Stimulated activated naive B cell treated with anti-CD40 and anti-IgM and Interleukin-4, amounts not matched to agents 10 μg/mL and 1 μg/mL and 100 μg/mL, for 72 hours (primary cell): ENCODE data around the gene MKS1.

Experiments used
- ATAC-seq, 2 donors: fragments of 150-1000 bp; cut with Tn5 transposase; replicated peaks; 2 replicates each; pipeline ENCODE4 v1.10.0; 2021; ENCODE audit warnings: moderate library complexity in 1 of 2
- DNase-seq: peaks from one replicate; pipeline ENCODE4 v3.0.0; 2021
- H3K27ac Mint-ChIP-seq: one replicate; pipeline ENCODE4 v1.8.0; 2022; ENCODE audit warnings: mild to moderate bottlenecking, mixed read lengths
- H3K27me3 Mint-ChIP-seq, 2 donors: one replicate each; pipeline ENCODE4 v1.8.0; 2022; ENCODE audit warnings: mixed read lengths in 2 of 2
- H3K36me3 Mint-ChIP-seq, 2 donors: one replicate each; pipeline ENCODE4 v1.8.0; 2022; ENCODE audit warnings: mixed read lengths in 2 of 2, mild to moderate bottlenecking in 1 of 2
- H3K4me1 Mint-ChIP-seq, 2 donors: one replicate each; pipeline ENCODE4 v1.8.0; 2022; ENCODE audit warnings: mixed read lengths in 2 of 2, mild to moderate bottlenecking in 1 of 2
- H3K4me3 Mint-ChIP-seq, 2 donors: one replicate each; pipeline ENCODE4 v1.8.0; 2022; ENCODE audit warnings: mild to moderate bottlenecking in 2 of 2, mixed read lengths in 2 of 2, moderate library complexity in 1 of 2
- H3K9me3 Mint-ChIP-seq, 2 donors: one replicate each; pipeline ENCODE4 v1.8.0; 2022; ENCODE audit warnings: mixed read lengths in 2 of 2, mild to moderate bottlenecking in 1 of 2

The MKS1 gene

GRCh38 chr17:58204796-58205195 is 14.3 kb downstream of the MKS1 start:
- no peak for DNase-seq
- Mint-ChIP-seq H3K9me3 (no peaks in the 10 kb centered on the region), H3K27ac (no peak overlapping the region), H3K4me1 (peaks cover 3 to 5% of the 10 kb centered on the region in 2 donors), H3K36me3 (peaks cover 24 to 27% of the 10 kb centered on the region in 2 donors), H3K4me3 (no peak overlapping the region), H3K27me3 (peaks cover 5 to 8% of the 10 kb centered on the region in 2 donors)
- no peak for ATAC-seq

GRCh38 chr17:58202859-58203258 is 16.2 kb downstream of the MKS1 start:
- ATAC-seq = no peak
- H3K9me3 Mint-ChIP-seq = no peaks in the 10 kb centered on the region
- H3K36me3 Mint-ChIP-seq = peaks cover 13 to 14% of the 10 kb centered on the region in 2 donors
- no peak overlapping the region for H3K4me3 Mint-ChIP-seq
- peaks cover 3 to 8% of the 10 kb centered on the region in 2 donors for H3K4me1 Mint-ChIP-seq
- H3K27me3 Mint-ChIP-seq = peaks cover 21 to 24% of the 10 kb centered on the region in 2 donors
- no peak overlapping the region for H3K27ac Mint-ChIP-seq
- no peak for DNase-seq

- Mint-ChIP-seq H3K36me3 (peaks cover 2% of the 10 kb centered on the region in 2 donors), H3K4me3 (no peak overlapping the region), H3K27me3 (peaks cover 35 to 39% of the 10 kb centered on the region in 2 donors), H3K27ac (no peak overlapping the region), H3K4me1 (peaks cover 3 to 8% of the 10 kb centered on the region in 2 donors), H3K9me3 (no peaks in the 10 kb centered on the region)
- ATAC-seq = peak; percentile 92 to 94
- peak; percentile 47 for DNase-seq
Measured at GRCh38 chr17:58200024-58200633, 18.9 kb downstream of the MKS1 start.

GRCh38 chr17:58196610-58197009 is 22.4 kb downstream of the MKS1 start:
- Mint-ChIP-seq H3K27ac (no peak overlapping the region), H3K4me3 (no peak overlapping the region), H3K27me3 (peaks cover 35 to 59% of the 10 kb centered on the region in 2 donors), H3K9me3 (no peaks in the 10 kb centered on the region), H3K36me3 (no peaks in the 10 kb centered on the region), H3K4me1 (peaks cover 5 to 8% of the 10 kb centered on the region in 2 donors)
- DNase-seq (no peak), ATAC-seq (no peak)

DNA sequence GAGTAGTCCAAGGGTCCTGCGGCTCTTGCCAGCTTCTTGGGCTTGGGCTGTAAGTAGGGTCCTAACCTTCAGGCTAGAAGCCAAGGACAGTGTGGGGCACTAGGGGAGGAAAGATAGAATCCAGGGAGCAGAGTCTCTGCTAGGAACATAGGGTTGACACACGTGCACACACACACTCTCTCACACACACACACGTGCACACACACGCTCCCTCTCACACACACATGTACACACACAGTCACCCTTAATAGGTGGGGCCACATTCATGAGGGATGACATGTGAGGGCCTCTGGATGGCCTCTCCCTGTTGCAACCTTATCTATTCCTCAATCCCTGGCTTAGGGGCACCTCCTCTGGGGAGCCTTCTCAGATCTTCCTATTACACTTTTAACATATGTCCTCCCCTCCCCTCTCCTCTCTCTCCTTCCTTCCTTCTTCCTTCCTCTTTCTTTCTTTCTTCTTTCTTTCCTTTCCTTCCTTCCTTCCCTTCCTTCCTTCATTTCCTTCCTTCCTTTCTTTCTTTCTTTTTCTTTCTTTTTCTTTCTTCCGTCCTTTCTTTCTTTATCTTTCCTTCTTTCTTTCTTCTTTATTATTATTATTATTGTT is 23.4 kb downstream of the MKS1 start:
- DNase-seq = no peak
- no peak for ATAC-seq
- H3K27me3 Mint-ChIP-seq = peaks cover 44 to 69% of the 10 kb centered on the region in 2 donors
- no peak overlapping the region for H3K4me3 Mint-ChIP-seq
- peaks cover 5 to 8% of the 10 kb centered on the region in 2 donors for H3K4me1 Mint-ChIP-seq
- no peak overlapping the region for H3K27ac Mint-ChIP-seq
- H3K9me3 Mint-ChIP-seq = no peaks in the 10 kb centered on the region
- no peaks in the 10 kb centered on the region for H3K36me3 Mint-ChIP-seq

GRCh38 chr17:58193641-58194255 is 25.3 kb downstream of the MKS1 start:
- Mint-ChIP-seq H3K9me3 (no peaks in the 10 kb centered on the region), H3K36me3 (no peaks in the 10 kb centered on the region), H3K27me3 (peaks cover 44 to 65% of the 10 kb centered on the region in 2 donors), H3K27ac (no peak overlapping the region), H3K4me3 (no peak overlapping the region), H3K4me1 (peaks cover 2 to 5% of the 10 kb centered on the region in 2 donors)
- DNase-seq (no peak), ATAC-seq (no peak)

DNA sequence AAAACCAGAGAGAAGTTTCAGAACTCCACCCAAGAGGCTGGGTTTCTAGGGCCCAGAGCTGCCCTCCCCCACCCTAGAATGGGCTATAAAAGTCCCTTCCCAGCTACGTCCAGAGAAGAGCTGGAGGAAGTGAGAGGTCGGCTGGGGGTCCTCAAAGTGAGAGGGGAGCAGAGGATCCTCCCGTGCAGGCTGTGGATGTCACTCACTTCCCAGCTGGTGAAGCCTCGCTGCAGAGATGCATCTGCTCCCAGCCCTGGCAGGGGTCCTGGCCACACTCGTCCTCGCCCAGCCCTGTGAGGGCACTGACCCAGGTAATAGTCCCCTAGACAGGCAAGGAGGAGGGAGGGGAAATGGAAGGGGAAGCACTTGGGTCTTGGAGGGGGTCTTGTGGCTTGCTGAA is 26.4 kb downstream of the MKS1 start, which contains the start of gene EPX:
EPX (plus strand) TSS at position 115 of the 400 bp plus-strand sequence; CDS start at position 236, 121 bp downstream.
- Mint-ChIP-seq H3K27ac (no peak within 1 kb of the TSS), H3K27me3 (peaks cover 37 to 56% of the 10 kb centered on the region in 2 donors), H3K36me3 (no peaks in the 10 kb centered on the region), H3K9me3 (no peaks in the 10 kb centered on the region), H3K4me3 (no peak within 1 kb of the TSS), H3K4me1 (peaks cover 2 to 5% of the 10 kb centered on the region in 2 donors)
- no peak for ATAC-seq
- DNase-seq = no peak

- no peaks in the 10 kb centered on the region for H3K9me3 Mint-ChIP-seq
- H3K4me1 Mint-ChIP-seq = peaks cover 3 to 8% of the 10 kb centered on the region in 2 donors
- DNase-seq (no peak), ATAC-seq (no peak)
- no peak overlapping the region for H3K27ac Mint-ChIP-seq
- peaks cover 30 to 43% of the 10 kb centered on the region in 2 donors for H3K27me3 Mint-ChIP-seq
- no peak overlapping the region for H3K4me3 Mint-ChIP-seq
- no peaks in the 10 kb centered on the region for H3K36me3 Mint-ChIP-seq
Measured at GRCh38 chr17:58191241-58191896, 27.7 kb downstream of the MKS1 start.

DNA sequence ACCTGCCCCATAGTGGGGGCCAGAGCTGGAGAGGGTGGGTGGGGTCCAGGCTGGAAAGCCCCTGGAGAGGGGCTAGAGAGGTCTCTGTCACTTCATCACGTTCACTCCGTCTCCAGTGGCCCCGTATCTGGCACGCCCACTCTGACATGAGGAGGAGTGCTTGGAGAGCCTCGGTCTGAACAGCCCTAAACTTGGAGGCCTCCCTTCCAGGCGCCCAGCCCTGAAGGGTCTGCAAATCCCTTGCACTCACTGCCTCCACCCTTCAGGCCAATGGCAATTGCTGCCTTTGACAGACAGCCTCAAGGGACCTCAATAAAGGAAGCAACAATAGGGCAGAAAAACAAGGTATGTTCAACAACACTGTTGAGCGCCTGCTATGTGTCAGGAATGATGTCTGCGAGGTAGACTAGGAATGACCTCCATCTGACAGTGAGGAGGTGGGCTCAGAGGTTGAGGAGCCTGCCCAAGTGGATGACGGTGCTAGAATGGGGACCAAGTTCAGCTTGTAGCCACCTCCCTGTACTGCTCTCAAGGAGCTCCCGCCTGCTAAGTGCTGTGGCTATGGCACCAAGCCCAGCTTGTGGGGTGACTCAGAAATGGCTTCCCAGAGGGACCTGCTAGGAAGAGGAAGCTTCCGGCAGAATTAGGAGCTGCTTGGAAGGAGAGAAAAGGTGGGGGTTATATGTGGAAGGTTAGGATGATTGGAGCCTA is 29.5 kb downstream of the MKS1 start:
- Mint-ChIP-seq H3K36me3 (no peaks in the 10 kb centered on the region), H3K27ac (no peak overlapping the region), H3K9me3 (no peaks in the 10 kb centered on the region), H3K4me3 (no peak overlapping the region), H3K27me3 (peaks cover 30 to 40% of the 10 kb centered on the region in 2 donors), H3K4me1 (peaks cover 14 to 22% of the 10 kb centered on the region in 2 donors)
- DNase-seq (no peak), ATAC-seq (no peak)

- Mint-ChIP-seq H3K4me3 (no peak overlapping the region), H3K4me1 (peaks cover 15 to 24% of the 10 kb centered on the region in 2 donors), H3K27ac (no peak overlapping the region), H3K9me3 (no peaks in the 10 kb centered on the region), H3K27me3 (peaks cover 31 to 33% of the 10 kb centered on the region in 2 donors), H3K36me3 (no peaks in the 10 kb centered on the region)
- DNase-seq = no peak
- no peak for ATAC-seq
Measured at GRCh38 chr17:58187675-58188074, 31.4 kb downstream of the MKS1 start.

DNA sequence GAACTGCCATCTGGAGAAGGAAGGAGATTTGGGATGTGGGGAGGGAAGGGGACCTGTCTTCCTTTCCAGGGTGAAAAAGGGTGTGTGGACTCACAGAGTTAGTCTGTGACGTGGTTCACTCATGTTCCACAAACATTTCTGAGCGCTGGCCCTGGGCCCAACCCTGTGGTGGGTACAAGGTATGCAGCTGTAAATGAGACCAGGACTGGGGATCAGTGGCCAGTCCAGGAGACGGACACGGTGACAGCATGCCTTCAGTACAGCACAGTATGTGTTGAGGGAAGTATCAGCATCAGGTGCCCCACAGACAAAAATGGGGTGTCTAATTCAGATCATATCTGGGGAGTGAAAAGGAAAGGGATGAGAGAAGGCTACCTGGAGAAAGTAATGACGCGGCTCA is 32.0 kb downstream of the MKS1 start:
- no peaks in the 10 kb centered on the region for H3K36me3 Mint-ChIP-seq
- DNase-seq = no peak
- peaks cover 13 to 24% of the 10 kb centered on the region in 2 donors for H3K4me1 Mint-ChIP-seq
- no peak for ATAC-seq
- H3K27me3 Mint-ChIP-seq = peaks cover 25 to 33% of the 10 kb centered on the region in 2 donors
- H3K27ac Mint-ChIP-seq = no peak overlapping the region
- H3K9me3 Mint-ChIP-seq = no peaks in the 10 kb centered on the region
- H3K4me3 Mint-ChIP-seq = no peak overlapping the region

DNA sequence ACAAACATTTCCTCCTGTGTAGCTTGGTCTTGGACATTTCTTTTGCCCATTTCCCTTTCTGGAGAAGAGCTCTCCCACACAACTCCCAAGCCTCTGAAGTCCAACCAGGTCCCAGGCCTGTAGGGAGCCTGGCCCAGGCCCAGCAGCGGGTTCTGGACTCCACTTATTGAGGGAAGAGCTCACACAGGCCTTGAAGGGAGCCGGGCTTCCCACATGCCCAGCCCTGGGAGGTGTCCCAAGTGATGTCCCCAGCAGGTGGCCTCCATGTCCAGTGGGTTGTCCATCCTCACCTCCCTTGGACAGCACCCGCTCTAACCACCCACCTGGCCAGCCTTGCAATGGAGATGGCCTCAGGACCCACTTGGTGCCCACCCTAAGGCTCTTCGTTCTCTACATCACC is 32.5 kb downstream of the MKS1 start:
- Mint-ChIP-seq H3K27ac (no peak overlapping the region), H3K4me3 (no peak overlapping the region)

GRCh38 chr17:58184986-58185761 is 33.9 kb downstream of the MKS1 start:
- no peak overlapping the region for H3K27ac Mint-ChIP-seq
- ATAC-seq (no peak), DNase-seq (no peak)
- no peaks in the 10 kb centered on the region for H3K9me3 Mint-ChIP-seq
- H3K36me3 Mint-ChIP-seq = no peaks in the 10 kb centered on the region
- peaks cover 16 to 24% of the 10 kb centered on the region in 2 donors for H3K4me1 Mint-ChIP-seq
- H3K27me3 Mint-ChIP-seq = peaks cover 18 to 19% of the 10 kb centered on the region in 2 donors
- H3K4me3 Mint-ChIP-seq = no peak overlapping the region

More for the DNA sequence above, 32.5 kb downstream of the MKS1 start:
- Mint-ChIP-seq H3K4me1 (peaks cover 13 to 24% of the 10 kb centered on the region in 2 donors), H3K9me3 (no peaks in the 10 kb centered on the region), H3K36me3 (no peaks in the 10 kb centered on the region), H3K27me3 (peaks cover 25 to 33% of the 10 kb centered on the region in 2 donors)
- no peak for ATAC-seq
- no peak for DNase-seq
